Astrocyte of the spinal cord (primary cell): ENCODE data around the gene IL36B.
A peak's percentile ranks its signal among the peaks of the same experiment; 100 is the strongest.

Experiments used
- DNase-seq: peaks from one replicate; pipeline ENCODE4 v3.0.0; 2011; ENCODE audit warnings: low read depth, low spot score
- H3K4me3 ChIP-seq: 2 replicates; pipeline ENCODE4 v1.5.1; 2011; ENCODE audit warnings: low read depth, mild to moderate bottlenecking, low read length, moderate library complexity
- in situ Hi-C: cut with HindIII; loops from 2 replicates; pipeline ENCODE4 v1.10.0; 2017; ENCODE audit warnings: low sequenced_read_pairs
- TF ChIP-seq, protein P1 (sequence below): IDR thresholded peaks from 2 replicates; pipeline ENCODE4 v1.5.1; 2012; ENCODE audit warnings: low read depth, mild to moderate bottlenecking, low read length, inconsistent platforms

Gene IL36B

GRCh38 chr2:113083296-113083695, 30.6 kb upstream of the IL36B start:
- H3K4me3 ChIP-seq = no peak overlapping the region
- TF ChIP-seq, protein P1, sequence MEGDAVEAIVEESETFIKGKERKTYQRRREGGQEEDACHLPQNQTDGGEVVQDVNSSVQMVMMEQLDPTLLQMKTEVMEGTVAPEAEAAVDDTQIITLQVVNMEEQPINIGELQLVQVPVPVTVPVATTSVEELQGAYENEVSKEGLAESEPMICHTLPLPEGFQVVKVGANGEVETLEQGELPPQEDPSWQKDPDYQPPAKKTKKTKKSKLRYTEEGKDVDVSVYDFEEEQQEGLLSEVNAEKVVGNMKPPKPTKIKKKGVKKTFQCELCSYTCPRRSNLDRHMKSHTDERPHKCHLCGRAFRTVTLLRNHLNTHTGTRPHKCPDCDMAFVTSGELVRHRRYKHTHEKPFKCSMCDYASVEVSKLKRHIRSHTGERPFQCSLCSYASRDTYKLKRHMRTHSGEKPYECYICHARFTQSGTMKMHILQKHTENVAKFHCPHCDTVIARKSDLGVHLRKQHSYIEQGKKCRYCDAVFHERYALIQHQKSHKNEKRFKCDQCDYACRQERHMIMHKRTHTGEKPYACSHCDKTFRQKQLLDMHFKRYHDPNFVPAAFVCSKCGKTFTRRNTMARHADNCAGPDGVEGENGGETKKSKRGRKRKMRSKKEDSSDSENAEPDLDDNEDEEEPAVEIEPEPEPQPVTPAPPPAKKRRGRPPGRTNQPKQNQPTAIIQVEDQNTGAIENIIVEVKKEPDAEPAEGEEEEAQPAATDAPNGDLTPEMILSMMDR = no peak
- in situ Hi-C loops = no loop called here
- no peak for DNase-seq

DNA sequence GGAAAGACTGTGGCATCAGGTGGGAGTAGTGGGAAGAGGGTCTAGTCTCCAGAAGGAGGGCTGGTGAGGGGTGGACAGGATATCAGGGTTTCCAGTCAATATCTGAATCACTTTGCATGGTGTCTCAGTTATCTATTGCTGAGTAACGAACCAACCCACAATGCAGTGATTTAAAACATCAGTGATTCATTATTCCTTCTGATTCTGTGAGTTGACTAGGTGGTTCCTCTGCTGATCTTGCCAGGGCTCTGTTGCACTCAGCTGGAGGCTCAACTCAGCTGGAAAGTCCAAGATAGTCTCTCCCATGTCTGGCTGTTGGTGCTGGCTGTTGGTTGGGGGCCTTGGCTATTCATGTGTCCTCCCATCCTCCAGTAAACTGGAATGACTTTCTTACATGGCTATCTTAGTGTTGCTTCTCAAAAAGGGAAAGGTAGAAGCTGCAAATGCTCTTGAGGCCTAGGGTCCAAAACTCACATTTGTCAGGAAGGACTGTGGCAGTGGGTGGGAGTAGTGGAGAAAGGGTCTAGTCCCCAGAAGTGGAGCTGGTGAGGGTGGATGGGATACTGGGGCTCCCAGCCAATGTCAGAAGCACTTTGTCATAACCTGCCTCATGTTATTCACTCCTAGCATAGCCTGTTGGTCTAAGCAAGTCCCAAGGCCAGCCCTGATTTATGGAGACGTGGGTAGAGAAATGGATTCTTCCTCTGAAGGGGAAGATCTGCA, 29.0 kb upstream of the IL36B start:
- no peak overlapping the region for H3K4me3 ChIP-seq
- TF ChIP-seq, protein P1 = no peak
- in situ Hi-C loops = no loop called here
- no peak for DNase-seq

DNA sequence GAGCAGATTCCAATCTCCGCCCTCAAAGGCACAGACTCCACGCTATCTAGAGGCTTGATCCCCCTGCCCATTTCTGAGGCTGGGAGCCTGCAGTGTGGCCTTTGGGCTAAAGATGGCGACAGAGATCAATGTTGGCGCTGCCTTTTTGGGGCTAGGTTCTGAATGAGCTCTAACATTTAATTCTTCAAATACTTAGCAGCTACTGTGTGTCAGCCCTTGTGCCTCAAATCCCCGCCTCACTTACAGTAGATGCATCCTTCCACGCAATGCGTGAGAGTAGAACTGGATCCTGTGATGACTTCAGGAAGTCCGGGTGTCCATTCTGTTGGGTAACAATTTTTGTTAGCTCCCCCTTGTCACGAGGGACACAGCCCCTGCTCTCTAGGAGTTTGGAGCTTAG, 27.5 kb upstream of the IL36B start:
- peak; percentile 12 for DNase-seq
- H3K4me3 ChIP-seq = no peak overlapping the region

GRCh38 chr2:113079131-113079530, 26.5 kb upstream of the IL36B start:
- DNase-seq = no peak
- in situ Hi-C loops = no loop called here
- no peak overlapping the region for H3K4me3 ChIP-seq
- TF ChIP-seq, protein P1 = no peak

More for the DNA sequence above, 27.5 kb upstream of the IL36B start:
- in situ Hi-C loops = no loop called here
- TF ChIP-seq, protein P1 = peak; percentile 88

DNA sequence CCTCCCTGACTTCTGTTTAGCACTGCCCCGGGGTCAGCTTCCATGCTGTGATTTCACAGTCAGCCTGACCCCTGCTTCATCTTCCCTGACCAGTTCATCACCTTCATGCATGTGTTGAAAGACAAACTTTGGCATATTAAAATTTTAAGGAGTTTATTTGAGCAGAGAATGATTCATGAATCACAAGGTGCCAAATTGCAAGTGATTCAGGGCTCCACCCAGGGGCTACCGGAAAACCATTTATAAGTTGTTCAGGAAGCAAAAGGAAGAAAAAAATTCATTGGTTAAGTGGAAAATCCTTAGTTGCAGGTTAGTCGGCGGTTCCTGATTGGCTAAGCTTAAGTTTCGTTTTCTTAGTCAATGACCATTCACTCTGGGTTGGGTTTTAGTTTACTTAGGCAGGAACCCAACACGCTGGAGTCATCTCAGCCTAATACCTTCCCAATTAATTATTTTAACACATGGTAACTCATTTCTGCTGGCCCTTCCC, 25.7 kb upstream of the IL36B start:
- no peak for DNase-seq
- no peak overlapping the region for H3K4me3 ChIP-seq
- TF ChIP-seq, protein P1 = no peak
- in situ Hi-C loops = no loop called here

DNA sequence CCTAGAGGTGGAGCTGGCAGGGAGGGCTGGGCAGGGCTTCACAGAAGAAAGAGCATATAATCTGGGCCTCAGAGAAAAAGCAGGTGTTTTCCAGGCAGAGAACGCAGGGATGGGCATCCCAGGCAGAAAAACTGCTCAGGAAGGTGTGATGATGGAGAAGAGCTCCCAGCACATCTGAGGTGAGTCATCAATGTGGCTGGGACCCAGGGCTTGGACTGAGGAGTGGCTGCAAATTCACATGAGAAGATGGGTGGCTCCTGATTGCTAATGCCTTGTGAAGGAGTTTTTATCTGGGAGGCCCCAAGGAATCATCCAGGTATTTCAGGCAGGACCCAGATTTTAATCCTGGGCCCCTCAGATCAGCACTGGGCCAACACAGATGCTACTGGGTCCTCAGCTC, 25.3 kb upstream of the IL36B start:
- no peak overlapping the region for H3K4me3 ChIP-seq
- TF ChIP-seq, protein P1 = no peak
- in situ Hi-C loops = no loop called here

More for the DNA sequence above, 25.3 kb upstream of the IL36B start:
- DNase-seq = no peak
